ENCODE data around the gene PNMA8B. TPM values are rescaled to one million over a fixed set of nuclear protein-coding genes. Genes with fewer than 3 reads are reported as not detected.
A peak's percentile ranks its signal among the peaks of the same experiment; 100 is the strongest.

The PNMA8B gene
- total and polyA plus RNA-seq, 2 experiments from 2014 or later: 0.50 to 1.0 TPM

DNA sequence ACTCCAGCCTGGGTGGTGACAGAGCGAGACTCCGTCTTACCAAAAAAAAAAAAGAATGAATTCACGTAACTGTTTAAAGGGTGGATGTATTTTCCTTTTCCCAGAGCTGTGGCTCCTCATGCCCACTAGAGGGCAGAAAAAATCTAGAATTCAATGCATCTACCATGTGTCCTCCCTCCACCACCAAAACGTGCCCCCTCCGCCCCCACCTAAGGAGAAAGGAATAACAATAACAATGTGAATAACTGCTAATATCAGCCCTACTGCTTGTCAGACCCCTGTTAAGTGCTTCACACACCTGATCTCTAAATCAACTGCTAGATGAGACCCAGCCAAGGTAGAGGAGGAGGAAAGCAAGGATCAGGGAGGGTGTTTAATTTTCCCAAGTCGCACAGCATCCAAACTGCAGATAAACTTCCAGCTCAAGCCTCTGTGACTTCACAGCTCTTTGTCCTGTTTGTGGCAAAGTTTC lies 20.2 kb upstream of the PNMA8B start:
- WGBS (ENCODE audit: low lambda C conversion rate, missing lambda C conversion rate): 20% methylated on average over 6 of the region's 6 CpGs
- Histone ChIP-seq H3K36me3 (replicated peaks; ENCODE audit: insufficient read depth, low read depth) (no peaks in the 10 kb centered on the region), H3K79me2 (no peaks in the 10 kb centered on the region), H3K4me1 (ENCODE audit: insufficient read depth) (no peaks in the 10 kb centered on the region), H2AFZ (no peak overlapping the region), H3K9me3 (ENCODE audit: low read depth) (no peaks in the 10 kb centered on the region), H3K27me3 (no peaks in the 10 kb centered on the region), H3K27ac (no peak overlapping the region), H3K9me2 (replicated peaks; ENCODE audit: insufficient read depth) (no peaks in the 10 kb centered on the region), H3K4me3 (no peak overlapping the region), H3K4me2 (no peak overlapping the region), H4K20me1 (ENCODE audit: insufficient read depth, poor library complexity, severe bottlenecking) (no peaks in the 10 kb centered on the region)
- DNase-seq (ENCODE audit: low spot score): peak; percentile 50
- TF ChIP-seq, protein P1, sequence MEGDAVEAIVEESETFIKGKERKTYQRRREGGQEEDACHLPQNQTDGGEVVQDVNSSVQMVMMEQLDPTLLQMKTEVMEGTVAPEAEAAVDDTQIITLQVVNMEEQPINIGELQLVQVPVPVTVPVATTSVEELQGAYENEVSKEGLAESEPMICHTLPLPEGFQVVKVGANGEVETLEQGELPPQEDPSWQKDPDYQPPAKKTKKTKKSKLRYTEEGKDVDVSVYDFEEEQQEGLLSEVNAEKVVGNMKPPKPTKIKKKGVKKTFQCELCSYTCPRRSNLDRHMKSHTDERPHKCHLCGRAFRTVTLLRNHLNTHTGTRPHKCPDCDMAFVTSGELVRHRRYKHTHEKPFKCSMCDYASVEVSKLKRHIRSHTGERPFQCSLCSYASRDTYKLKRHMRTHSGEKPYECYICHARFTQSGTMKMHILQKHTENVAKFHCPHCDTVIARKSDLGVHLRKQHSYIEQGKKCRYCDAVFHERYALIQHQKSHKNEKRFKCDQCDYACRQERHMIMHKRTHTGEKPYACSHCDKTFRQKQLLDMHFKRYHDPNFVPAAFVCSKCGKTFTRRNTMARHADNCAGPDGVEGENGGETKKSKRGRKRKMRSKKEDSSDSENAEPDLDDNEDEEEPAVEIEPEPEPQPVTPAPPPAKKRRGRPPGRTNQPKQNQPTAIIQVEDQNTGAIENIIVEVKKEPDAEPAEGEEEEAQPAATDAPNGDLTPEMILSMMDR (IDR thresholded peaks at IDR 0.05; ENCODE audit: poor library complexity): peak; percentile 57
- no peak for TF ChIP-seq EZH2phosphoT487 (IDR thresholded peaks at IDR 0.05; ENCODE audit: low read depth, severe bottlenecking, unreplicated experiment)

DNA sequence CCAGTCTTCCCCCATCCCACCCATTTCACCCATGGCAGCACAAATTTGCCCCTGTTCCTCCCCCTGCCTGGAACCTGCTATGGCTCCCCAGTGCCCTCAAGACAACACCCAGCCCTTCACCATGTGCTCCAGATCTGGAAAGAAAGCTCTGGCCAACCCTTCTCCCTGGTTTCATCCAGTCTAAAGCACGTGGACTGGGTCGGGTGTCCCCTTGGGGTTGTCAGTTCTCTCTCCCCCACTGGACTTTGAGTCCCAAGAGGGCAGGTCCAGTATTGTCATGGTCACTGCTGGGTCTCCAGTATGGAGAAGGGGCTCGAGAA lies 19.6 kb upstream of the PNMA8B start:
- DNase-seq (ENCODE audit: low spot score): no peak
- Histone ChIP-seq H3K27me3 (no peaks in the 10 kb centered on the region), H3K9me2 (replicated peaks; ENCODE audit: insufficient read depth) (no peaks in the 10 kb centered on the region), H3K4me3 (no peak overlapping the region), H3K79me2 (no peaks in the 10 kb centered on the region), H3K4me1 (ENCODE audit: insufficient read depth) (no peaks in the 10 kb centered on the region), H3K27ac (no peak overlapping the region), H3K9me3 (ENCODE audit: low read depth) (no peaks in the 10 kb centered on the region), H3K4me2 (no peak overlapping the region), H3K36me3 (replicated peaks; ENCODE audit: insufficient read depth, low read depth) (no peaks in the 10 kb centered on the region), H2AFZ (no peak overlapping the region), H4K20me1 (ENCODE audit: insufficient read depth, poor library complexity, severe bottlenecking) (no peaks in the 10 kb centered on the region)
- 80% methylated on average over 3 of the region's 3 CpGs for WGBS (ENCODE audit: low lambda C conversion rate, missing lambda C conversion rate)
- TF ChIP-seq EZH2 (IDR thresholded peaks at IDR 0.05; ENCODE audit: borderline replicate concordance) (no peak), EZH2phosphoT487 (IDR thresholded peaks at IDR 0.05; ENCODE audit: low read depth, severe bottlenecking, unreplicated experiment) (no peak)
- TF ChIP-seq, protein P1 (IDR thresholded peaks at IDR 0.05; ENCODE audit: poor library complexity): no peak

DNA sequence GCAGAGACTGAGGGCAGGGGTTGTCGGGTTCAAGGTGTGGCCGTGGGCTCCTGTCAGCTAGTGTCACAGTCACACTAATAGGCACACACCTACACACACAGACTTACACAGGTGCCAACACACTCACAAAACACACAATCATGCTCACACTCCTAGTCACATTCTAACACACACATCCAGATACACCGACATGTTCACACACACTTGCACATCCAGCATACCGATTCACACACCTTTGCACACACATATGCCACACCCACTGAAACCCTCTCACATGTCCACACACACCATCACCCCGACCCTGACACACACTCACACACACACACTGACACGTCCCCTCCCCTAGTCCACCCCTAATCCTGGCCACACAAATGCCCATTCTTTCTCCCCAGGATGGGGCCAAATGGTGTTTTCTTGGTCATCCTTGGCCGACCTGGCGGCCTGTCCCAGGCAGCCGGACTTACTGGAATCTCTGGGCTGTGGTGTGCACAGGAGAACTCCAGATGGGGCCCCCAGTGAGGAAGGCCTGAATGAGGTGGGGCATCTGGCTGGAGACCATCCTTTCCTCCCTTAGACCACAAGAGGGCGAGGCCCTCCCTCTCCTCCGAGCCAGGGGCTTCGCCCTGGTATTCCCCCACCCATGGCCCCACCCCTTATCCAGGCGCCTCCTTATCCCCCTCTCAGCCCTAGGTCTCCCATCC lies 19.1 kb upstream of the PNMA8B start:
- TF ChIP-seq EZH2 (IDR thresholded peaks at IDR 0.05; ENCODE audit: borderline replicate concordance): no peak
- no peak for TF ChIP-seq EZH2phosphoT487 (IDR thresholded peaks at IDR 0.05; ENCODE audit: low read depth, severe bottlenecking, unreplicated experiment)
- TF ChIP-seq, protein P1 (IDR thresholded peaks at IDR 0.05; ENCODE audit: poor library complexity): no peak
- no peak overlapping the region for H3K4me3 ChIP-seq
- no peaks in the 10 kb centered on the region for H3K79me2 ChIP-seq
- no peak for DNase-seq (ENCODE audit: low spot score)
- no peaks in the 10 kb centered on the region for H3K27me3 ChIP-seq
- H2AFZ ChIP-seq: no peak overlapping the region
- H3K4me2 ChIP-seq: no peak overlapping the region
- WGBS (ENCODE audit: low lambda C conversion rate, missing lambda C conversion rate): 75% methylated on average over 13 of the region's 13 CpGs
- no peaks in the 10 kb centered on the region for H3K4me1 ChIP-seq (ENCODE audit: insufficient read depth)
- H4K20me1 ChIP-seq (ENCODE audit: insufficient read depth, poor library complexity, severe bottlenecking): no peaks in the 10 kb centered on the region
- no peak overlapping the region for H3K27ac ChIP-seq
- no peaks in the 10 kb centered on the region for H3K9me3 ChIP-seq (ENCODE audit: low read depth)
- H3K36me3 ChIP-seq (replicated peaks; ENCODE audit: insufficient read depth, low read depth): no peaks in the 10 kb centered on the region
- no peaks in the 10 kb centered on the region for H3K9me2 ChIP-seq (replicated peaks; ENCODE audit: insufficient read depth)
